ENCODE measurements around the gene MAP3K20.

The MAP3K20 gene

GRCh38 chr2:173058097-173058496 is 17.5 kb upstream of the MAP3K20 start:
- H2AFZ ChIP-seq (ENCODE audit: low read depth, low read length) = no peak overlapping the region
- no peak overlapping the region for H3K4me2 ChIP-seq (ENCODE audit: low read length)
- no peak overlapping the region for H3K9ac ChIP-seq (ENCODE audit: low read length)

GRCh38 chr2:173058673-173059072 is 17.0 kb upstream of the MAP3K20 start:
- no peaks in the 10 kb centered on the region for H3K79me2 ChIP-seq (ENCODE audit: low read length)
- H2AFZ ChIP-seq (ENCODE audit: low read depth, low read length) = no peak overlapping the region
- no peak overlapping the region for H3K27ac ChIP-seq (ENCODE audit: low read length)
- peaks cover 20% of the 10 kb centered on the region for H3K4me1 ChIP-seq (ENCODE audit: low read length)
- no peak overlapping the region for H3K4me2 ChIP-seq (ENCODE audit: low read length)
- TF ChIP-seq EZH2phosphoT487 (IDR thresholded peaks at IDR 0.05; ENCODE audit: low read depth) (no peak), CTCF (IDR thresholded peaks at IDR 0.05; ENCODE audit: low read depth, low read length) (no peak)
- no peaks in the 10 kb centered on the region for H4K20me1 ChIP-seq (ENCODE audit: insufficient read depth, low read length)
- no peaks in the 10 kb centered on the region for H3K36me3 ChIP-seq (replicated peaks; ENCODE audit: low read depth, low read length)
- no peaks in the 10 kb centered on the region for H3K9me3 ChIP-seq (ENCODE audit: insufficient read depth, low read length)
- no peak overlapping the region for H3K9ac ChIP-seq (ENCODE audit: low read length)
- H3K4me3 ChIP-seq (ENCODE audit: low read length) = no peak overlapping the region
- peaks cover 22% of the 10 kb centered on the region for H3K27me3 ChIP-seq (ENCODE audit: low read depth, low read length)

More at GRCh38 chr2:173058097-173058496, 17.5 kb upstream of the MAP3K20 start:
- peaks cover 22% of the 10 kb centered on the region for H3K27me3 ChIP-seq (ENCODE audit: low read depth, low read length)
- TF ChIP-seq EZH2phosphoT487 (IDR thresholded peaks at IDR 0.05; ENCODE audit: low read depth) (no peak), CTCF (IDR thresholded peaks at IDR 0.05; ENCODE audit: low read depth, low read length) (no peak)
- H3K9me3 ChIP-seq (ENCODE audit: insufficient read depth, low read length) = no peaks in the 10 kb centered on the region
- peaks cover 20% of the 10 kb centered on the region for H3K4me1 ChIP-seq (ENCODE audit: low read length)
- no peaks in the 10 kb centered on the region for H3K79me2 ChIP-seq (ENCODE audit: low read length)
- no peaks in the 10 kb centered on the region for H4K20me1 ChIP-seq (ENCODE audit: insufficient read depth, low read length)
- H3K4me3 ChIP-seq (ENCODE audit: low read length) = no peak overlapping the region
- no peaks in the 10 kb centered on the region for H3K36me3 ChIP-seq (replicated peaks; ENCODE audit: low read depth, low read length)
- no peak overlapping the region for H3K27ac ChIP-seq (ENCODE audit: low read length)

GRCh38 chr2:173059292-173059691 is 16.4 kb upstream of the MAP3K20 start:
- no peaks in the 10 kb centered on the region for H3K9me3 ChIP-seq (ENCODE audit: insufficient read depth, low read length)
- H3K4me1 ChIP-seq (ENCODE audit: low read length) = peaks cover 20% of the 10 kb centered on the region
- H3K27me3 ChIP-seq (ENCODE audit: low read depth, low read length) = peaks cover 18% of the 10 kb centered on the region
- H4K20me1 ChIP-seq (ENCODE audit: insufficient read depth, low read length) = no peaks in the 10 kb centered on the region
- no peak overlapping the region for H3K9ac ChIP-seq (ENCODE audit: low read length)
- TF ChIP-seq CTCF (IDR thresholded peaks at IDR 0.05; ENCODE audit: low read depth, low read length) (no peak), EZH2phosphoT487 (IDR thresholded peaks at IDR 0.05; ENCODE audit: low read depth) (no peak)
- peak overlapping the region; percentile 17; the same call in 1 of the 2 replicates for H3K4me3 ChIP-seq (ENCODE audit: low read length)
- H3K27ac ChIP-seq (ENCODE audit: low read length) = no peak overlapping the region
- H3K79me2 ChIP-seq (ENCODE audit: low read length) = no peaks in the 10 kb centered on the region
- no peaks in the 10 kb centered on the region for H3K36me3 ChIP-seq (replicated peaks; ENCODE audit: low read depth, low read length)
- H3K4me2 ChIP-seq (ENCODE audit: low read length) = peak overlapping the region; percentile 54
- H2AFZ ChIP-seq (ENCODE audit: low read depth, low read length) = no peak overlapping the region

- peak overlapping the region; percentile 54 for H3K4me2 ChIP-seq (ENCODE audit: low read length)
- H3K4me1 ChIP-seq (ENCODE audit: low read length) = peaks cover 20% of the 10 kb centered on the region
- H3K4me3 ChIP-seq (ENCODE audit: low read length) = peak overlapping the region; percentile 17; the same call in 1 of the 2 replicates
- H3K27ac ChIP-seq (ENCODE audit: low read length) = no peak overlapping the region
- no peaks in the 10 kb centered on the region for H3K79me2 ChIP-seq (ENCODE audit: low read length)
- H4K20me1 ChIP-seq (ENCODE audit: insufficient read depth, low read length) = no peaks in the 10 kb centered on the region
- no peak for TF ChIP-seq EZH2phosphoT487 (IDR thresholded peaks at IDR 0.05; ENCODE audit: low read depth)
- TF ChIP-seq CTCF (IDR thresholded peaks at IDR 0.05; ENCODE audit: low read depth, low read length) = no peak
- H3K36me3 ChIP-seq (replicated peaks; ENCODE audit: low read depth, low read length) = no peaks in the 10 kb centered on the region
- H3K27me3 ChIP-seq (ENCODE audit: low read depth, low read length) = peaks cover 18% of the 10 kb centered on the region
- no peaks in the 10 kb centered on the region for H3K9me3 ChIP-seq (ENCODE audit: insufficient read depth, low read length)
- H2AFZ ChIP-seq (ENCODE audit: low read depth, low read length) = peak overlapping the region; percentile 37; the same call in 1 of the 2 replicates
- H3K9ac ChIP-seq (ENCODE audit: low read length) = no peak overlapping the region
These were observed 15.6 kb upstream of the MAP3K20 start for GRCh38 chr2:173059971-173060461.
